HEK293 (cell line): ENCODE measurements around the gene PDE10A.

Experiments used
- BCL11A ChIP-seq: fragments of 450-650 bp; formaldehyde crosslinking; IDR thresholded peaks from 2 replicates; pipeline ENCODE4 v1.5.1; 2016; ENCODE audit warnings: low read depth, missing biosample characterization, missing genetic modification characterization
- CTCF ChIP-seq: fragments of 450-650 bp; formaldehyde crosslinking; IDR thresholded peaks from 2 replicates; pipeline ENCODE4 v1.5.1; 2016; ENCODE audit warnings: missing biosample characterization, missing genetic modification characterization
- KLF8 ChIP-seq: fragments of 450-650 bp; formaldehyde crosslinking; IDR thresholded peaks from 2 replicates; pipeline ENCODE4 v1.5.1; 2016; ENCODE audit warnings: missing biosample characterization, missing genetic modification characterization
- REST ChIP-seq: fragments of 450-650 bp; formaldehyde crosslinking; IDR thresholded peaks from 2 replicates; pipeline ENCODE4 v1.5.1; 2016; ENCODE audit warnings: missing biosample characterization, missing genetic modification characterization
- ZBTB1 ChIP-seq: fragments of 450-650 bp; formaldehyde crosslinking; IDR thresholded peaks from 2 replicates; pipeline ENCODE4 v1.5.1; 2016; ENCODE audit warnings: missing biosample characterization, missing genetic modification characterization
- ZBTB49 ChIP-seq: fragments of 450-650 bp; formaldehyde crosslinking; IDR thresholded peaks from 2 replicates; pipeline ENCODE4 v1.5.1; 2016; ENCODE audit warnings: missing biosample characterization, missing genetic modification characterization, low read depth
- ZNF221 ChIP-seq: fragments of 450-650 bp; formaldehyde crosslinking; IDR thresholded peaks from 2 replicates; pipeline ENCODE4 v1.5.1; 2017; ENCODE audit warnings: missing biosample characterization, missing genetic modification characterization, borderline replicate concordance
- ZNF398 ChIP-seq: fragments of 450-650 bp; formaldehyde crosslinking; IDR thresholded peaks from 2 replicates; pipeline ENCODE4 v1.5.1; 2017; ENCODE audit warnings: missing biosample characterization, missing genetic modification characterization
- ZNF510 ChIP-seq: fragments of 450-650 bp; formaldehyde crosslinking; IDR thresholded peaks from 2 replicates; pipeline ENCODE4 v1.5.1; 2018; ENCODE audit warnings: mild to moderate bottlenecking, missing genetic modification characterization, missing biosample characterization; ENCODE audit not compliant: insufficient replicate concordance
- ZNF518A ChIP-seq: fragments of 450-650 bp; formaldehyde crosslinking; conservative IDR thresholded peaks from 2 replicates; pipeline ENCODE4 v1.5.1; 2016; ENCODE audit warnings: low read depth, missing biosample characterization, missing genetic modification characterization
- ZNF530 ChIP-seq: fragments of 450-650 bp; formaldehyde crosslinking; IDR thresholded peaks from 2 replicates; pipeline ENCODE4 v1.5.1; 2016; ENCODE audit warnings: low read depth, missing biosample characterization, missing genetic modification characterization
- ZNF658 ChIP-seq: fragments of 450-650 bp; formaldehyde crosslinking; IDR thresholded peaks from 2 replicates; pipeline ENCODE4; 2016; ENCODE audit warnings: missing biosample characterization, missing genetic modification characterization

- TF ChIP-seq KLF8 (tag by site-specific recombination) (no peak), ZBTB49 (tag by site-specific recombination) (no peak), CTCF (tag by site-specific recombination) (no peak), ZNF221 (no peak), BCL11A (tag by site-specific recombination) (no peak), ZNF530 (no peak), ZNF658 (tag by site-specific recombination) (no peak), ZNF398 (no peak), ZBTB1 (tag by site-specific recombination) (no peak), ZNF510 (tag by site-specific recombination) (no peak), REST (tag by site-specific recombination) (no peak), ZNF518A (tag by site-specific recombination) (no peak)
Observed at GRCh38 chr6:165404296-165404695, 258.7 kb downstream of the PDE10A start.
